ENCODE data around the gene C6orf47. TPM values are rescaled to one million over a fixed set of nuclear protein-coding genes. Genes with fewer than 3 reads are reported as not detected.

The C6orf47 gene
- total and polyA plus RNA-seq, 2 of the 8 experiments (the other 6 are each of a cell fraction or from before 2014, with no cell fraction given), result 4.7 to 14.6 TPM

DNA sequence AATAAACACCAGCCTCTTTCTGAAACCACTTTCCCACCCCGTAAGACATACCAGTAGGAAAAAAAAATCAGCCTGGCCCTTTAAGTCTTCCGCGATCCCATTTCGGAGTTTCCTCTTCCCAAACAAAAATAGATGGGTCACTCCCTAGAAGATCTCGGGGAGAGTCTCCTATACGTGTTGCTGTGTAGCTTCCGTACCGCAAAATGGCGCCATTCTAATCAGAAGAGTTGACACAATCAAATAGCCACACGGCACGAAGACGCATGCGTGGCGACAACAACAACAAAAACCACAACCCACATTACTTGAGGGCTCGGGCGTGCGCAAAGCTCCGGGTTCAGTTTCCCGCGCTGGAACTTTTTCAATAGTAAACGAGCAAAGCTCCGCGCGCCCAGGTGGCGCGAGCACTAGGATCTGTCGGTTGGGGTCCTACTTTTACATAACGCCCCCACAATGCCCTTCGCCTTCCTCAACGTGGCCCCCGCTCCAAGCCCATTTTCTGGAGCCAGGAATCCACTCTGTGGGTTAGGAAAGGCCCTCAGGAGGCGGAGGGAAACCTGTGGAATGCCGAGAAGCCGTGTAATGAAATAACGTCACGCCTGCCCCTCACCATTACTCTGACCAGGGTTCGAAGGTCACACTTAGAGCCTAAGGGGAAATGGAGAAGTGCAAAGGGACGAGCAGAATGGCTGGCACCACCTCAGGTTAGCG, 4.4 kb upstream of the C6orf47 start, which contains the start of gene GPANK1:
GPANK1 (minus strand) TSS at position 208 of the 711 bp plus-strand sequence. CDS start 519 bp downstream, outside the sequence.
- Histone ChIP-seq H2BK20ac (ENCODE audit: low read length) (no peak within 1 kb of the TSS), H3K18ac (ENCODE audit: extremely low read depth, low read length) (peak within 1 kb of the TSS; percentile 98), H3K79me2 (ENCODE audit: control insufficient read depth in 1 of 2, insufficient read depth in 2 of 2, low read length in 2 of 2) (peaks cover 0 to 44% of the 10 kb centered on the region in 2 experiments; a peak in 3 of 4 replicates), H4K5ac (ENCODE audit: insufficient read length, low read depth, low read length) (peak within 1 kb of the TSS; percentile 85), H3K4me2 (ENCODE audit: insufficient read depth in 1 of 2, low read depth in 2 of 2, low read length in 2 of 2) (peak within 1 kb of the TSS; percentile 74 to 82), H3K27ac (ENCODE audit: low read depth, low read length) (peak within 1 kb of the TSS; percentile 97), H2BK5ac (ENCODE audit: low read depth, low read length) (peak within 1 kb of the TSS; percentile 91), H3K4me1 (replicated peaks in 1 of 4; ENCODE audit: control insufficient read depth in 3 of 4, insufficient read depth in 4 of 4, low read length in 3 of 4) (peaks cover 0 to 15% (median 4%) of the 10 kb centered on the region in 4 experiments; a peak in 5 of 7 replicates), H3K23me2 (ENCODE audit: low read depth, low read length) (peaks cover 11% of the 10 kb centered on the region), H3K23ac (ENCODE audit: insufficient read length) (no peak within 1 kb of the TSS), H2AFZ (ENCODE audit: low read length) (peak within 1 kb of the TSS; percentile 25; the same call in 1 of the 2 replicates), H2AK5ac (ENCODE audit: low read depth, low read length) (peak within 1 kb of the TSS; percentile 43; the same call in 1 of the 2 replicates), H3K36me3 (ENCODE audit: control insufficient read depth in 2 of 4, insufficient read depth in 4 of 4, low read length in 3 of 4) (peaks cover 27 to 46% (median 35%) of the 10 kb centered on the region in 4 experiments), H4K91ac (replicated peaks; ENCODE audit: insufficient read length, low read length) (peak within 1 kb of the TSS; percentile 94), H4K8ac (ENCODE audit: extremely low read depth, insufficient read depth, low read length) (peak within 1 kb of the TSS; percentile 94; the same call in 1 of the 2 replicates), H3K56ac (replicated peaks; ENCODE audit: insufficient read length, low read depth, low read length) (peak within 1 kb of the TSS; percentile 43), H4K20me1 (replicated peaks in 1 of 2; ENCODE audit: control insufficient read depth in 1 of 2, insufficient read depth in 2 of 2, low read length in 2 of 2) (peaks cover 7 to 9% of the 10 kb centered on the region in 2 experiments), H3K9ac (replicated peaks in 1 of 4; ENCODE audit: extremely low read depth in 1 of 4, low read depth in 3 of 4, low read length in 3 of 4) (peak within 1 kb of the TSS; percentile 80 to 95 (median 90)), H2BK12ac (ENCODE audit: low read depth, low read length) (peak within 1 kb of the TSS; percentile 30; the same call in 1 of the 2 replicates), H3K9me3 (ENCODE audit: insufficient read depth in 2 of 2, low read depth in 1 of 2, low read length in 1 of 2) (no peaks in the 10 kb centered on the region), H3K14ac (ENCODE audit: insufficient read length) (no peak within 1 kb of the TSS), H3K4me3 (ENCODE audit: extremely low read depth in 1 of 4, insufficient read depth in 2 of 4, low read depth in 3 of 4, low read length in 4 of 4) (peak within 1 kb of the TSS; percentile 88 to 94 (median 91)), H3K27me3 (replicated peaks in 1 of 4; ENCODE audit: control insufficient read depth in 3 of 4, extremely low read depth in 1 of 4, insufficient read depth in 3 of 4, low read length in 3 of 4) (no peaks in the 10 kb centered on the region), H3K4ac (replicated peaks; ENCODE audit: insufficient read length, low read depth, low read length) (peak within 1 kb of the TSS; percentile 96), H2BK15ac (ENCODE audit: low read length) (peak within 1 kb of the TSS; percentile 93; the same call in 1 of the 2 replicates), H3K79me1 (ENCODE audit: low read depth, low read length) (peaks cover 9% of the 10 kb centered on the region), H2BK120ac (replicated peaks; ENCODE audit: low read depth, low read length) (no peak within 1 kb of the TSS)
- ChIA-PET POLR2A (ENCODE audit: partially characterized antibody) (interaction anchor here (0.6 to 25.5 kb wide), 46 partner anchors 8 to 1306 kb away, joined by 3 to 883 read pairs (median 5); partner anchors contain the start of genes ABHD16A, AIF1, APOM and ATP6V1G2), CTCF (ENCODE audit: partially characterized antibody) (interaction anchor here (0.5 to 3.8 kb wide), 15 partner anchors 8 to 223 kb away, joined by 3 to 38 read pairs (median 4); partner anchors contain the start of genes APOM, BAG6 and TNF)
- FAIRE-seq (no peak), DNase-seq (ENCODE audit: low read depth in 1 of 2, low spot score in 2 of 2) (peak; percentile 65 to 77)
- 1% methylated on average over 38 of the region's 39 CpGs; no CpG with 5 or more reads in 1 of the 2 experiments for WGBS, 2 experiments (ENCODE audit: extremely low coverage in 1 of 2, insufficient coverage in 1 of 2, insufficient read length in 1 of 2, insufficient replicate concordance in 2 of 2, low coverage in 1 of 2, low lambda C conversion rate in 2 of 2, missing lambda C conversion rate in 1 of 2)
- TF ChIP-seq POLR2AphosphoS5 (IDR thresholded peaks at IDR 0.05; ENCODE audit: low read depth, low read length) (no peak; the same call in 1 of the 2 replicates), SRF (IDR thresholded peaks at IDR 0.05; ENCODE audit: low read depth, low read length) (no peak), TEAD4 (IDR thresholded peaks at IDR 0.05; ENCODE audit: low read depth, low read length) (no peak; the same call in 1 of the 2 replicates), ASH2L (IDR thresholded peaks at IDR 0.05; ENCODE audit: low read length) (no peak), SIRT6 (IDR thresholded peaks at IDR 0.05; ENCODE audit: low read length) (no peak), SIX5 (IDR thresholded peaks at IDR 0.05; ENCODE audit: low read depth, low read length) (no peak), RBBP5 (IDR thresholded peaks at IDR 0.05; ENCODE audit: borderline replicate concordance, low read depth, low read length) (no peak), EGR1 (IDR thresholded peaks at IDR 0.05; ENCODE audit: borderline replicate concordance, low read depth, low read length) (peak; percentile 38; the same call in 1 of the 2 replicates), RXRA (IDR thresholded peaks at IDR 0.05; ENCODE audit: insufficient read depth, low read depth, low read length) (no peak), CHD2 (IDR thresholded peaks at IDR 0.05; ENCODE audit: low read length) (peak; percentile 31; the same call in 1 of the 2 replicates), SIN3A (conservative IDR thresholded peaks at IDR 0.05 in 1 of 2, IDR thresholded peaks at IDR 0.05 in 1 of 2; ENCODE audit: low read depth in 1 of 2, low read length in 2 of 2) (peak; percentile 49 to 54; a peak in 1 of 4 replicates)
- TF ChIP-seq, protein P1, sequence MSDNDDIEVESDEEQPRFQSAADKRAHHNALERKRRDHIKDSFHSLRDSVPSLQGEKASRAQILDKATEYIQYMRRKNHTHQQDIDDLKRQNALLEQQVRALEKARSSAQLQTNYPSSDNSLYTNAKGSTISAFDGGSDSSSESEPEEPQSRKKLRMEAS (IDR thresholded peaks at IDR 0.05), result peak; percentile 80
